HG02763 (cell line): Measurements from ENCODE around the gene ESR2.
"Not testable (repeated sequence)": the region's sequence is repeated elsewhere in the genome, so short reads cannot be mapped to it uniquely, and the experiment has no call there.

Source experiments
- ATAC-seq: cut with Tn5 transposase; IDR thresholded peaks from one replicate; pipeline ENCODE4 v1.9.1; 2021; ENCODE audit warnings: mild to moderate bottlenecking, moderate library complexity; ENCODE audit not compliant: unreplicated experiment

ESR2 gene

GRCh38 chr14:64049616-64050381 is 244.4 kb downstream of the ESR2 start:
- ATAC-seq, result no peak

- no peak for ATAC-seq
Observed at GRCh38 chr14:64045091-64045490, 249.1 kb downstream of the ESR2 start.

- not testable (repeated sequence) for ATAC-seq
Observed at GRCh38 chr14:64043296-64043695, 250.9 kb downstream of the ESR2 start.

- no peak for ATAC-seq
Observed at GRCh38 chr14:64040044-64040443, 254.1 kb downstream of the ESR2 start.

- ATAC-seq, result no peak
Observed at GRCh38 chr14:64038841-64039542, 255.2 kb downstream of the ESR2 start.

- ATAC-seq, result not testable (repeated sequence)
Observed at GRCh38 chr14:64037869-64038745, 256.1 kb downstream of the ESR2 start.

- no peak for ATAC-seq
Observed at GRCh38 chr14:64035143-64035542, 259.0 kb downstream of the ESR2 start.
